Astrocyte (in vitro differentiated cells and primary cell): ENCODE data around the gene KLHDC8B. TPM values are rescaled to one million over a fixed set of nuclear protein-coding genes. Genes with fewer than 3 reads are reported as not detected.

Experiments
- DNase-seq: peaks from one replicate; pipeline ENCODE4 v3.0.0-alpha.2; 2010; ENCODE audit warnings: low read depth
- FAIRE-seq: peaks from 2 replicates; lab custom pipeline; 2011; peaks lifted over from hg19 to GRCh38; lab: Jason Lieb, UNC
- H2AFZ ChIP-seq: 2 replicates; pipeline ENCODE4 v1.6.0; 2012; ENCODE audit warnings: low read depth, low read length, inconsistent platforms
- H3K27ac ChIP-seq: 2 replicates; pipeline ENCODE4 v1.5.1; 2011; ENCODE audit warnings: low read depth, low read length, inconsistent platforms
- H3K27me3 ChIP-seq: 2 replicates; pipeline ENCODE4 v1.6.0; 2011; ENCODE audit warnings: low read length, inconsistent platforms; ENCODE audit not compliant: insufficient read depth
- H3K36me3 ChIP-seq: 2 replicates; pipeline ENCODE4 v1.5.1; 2011; ENCODE audit warnings: low read length, inconsistent platforms; ENCODE audit not compliant: insufficient read depth
- H3K4me1 ChIP-seq: 2 replicates; pipeline ENCODE4 v1.5.1; 2011; ENCODE audit warnings: low read length, inconsistent platforms; ENCODE audit not compliant: insufficient read depth
- H3K4me2 ChIP-seq: 2 replicates; pipeline ENCODE4 v1.6.0; 2012; ENCODE audit warnings: low read length, inconsistent platforms
- H3K4me3 ChIP-seq: 2 replicates; pipeline ENCODE4 v1.5.1; 2011; ENCODE audit warnings: low read depth, mild to moderate bottlenecking, low read length, inconsistent platforms; ENCODE audit not compliant: insufficient read depth
- H3K79me2 ChIP-seq: 2 replicates; pipeline ENCODE4 v1.6.0; 2012; ENCODE audit warnings: mild to moderate bottlenecking, low read length, inconsistent platforms; ENCODE audit not compliant: insufficient read depth
- H3K9ac ChIP-seq: 2 replicates; pipeline ENCODE4 v1.6.0; 2012; ENCODE audit warnings: mild to moderate bottlenecking, low read length, inconsistent platforms
- H3K9me3 ChIP-seq: 2 replicates; pipeline ENCODE4 v1.5.1; 2012; ENCODE audit warnings: low read depth, mild to moderate bottlenecking, low read length, inconsistent platforms; ENCODE audit not compliant: insufficient read depth
- H4K20me1 ChIP-seq: 2 replicates; pipeline ENCODE4 v1.6.0; 2012; ENCODE audit warnings: low read length, inconsistent platforms; ENCODE audit not compliant: insufficient read depth
- H3K27ac Mint-ChIP-seq: one replicate; pipeline ENCODE4 v1.8.0; 2021; ENCODE audit warnings: mild to moderate bottlenecking, mixed read lengths; ENCODE audit not compliant: unreplicated experiment
- H3K27me3 Mint-ChIP-seq: one replicate; pipeline ENCODE4 v1.8.0; 2021; ENCODE audit warnings: low read depth, mixed read lengths; ENCODE audit not compliant: unreplicated experiment
- H3K36me3 Mint-ChIP-seq: one replicate; pipeline ENCODE4 v1.8.0; 2021; ENCODE audit warnings: low read depth, mixed read lengths; ENCODE audit not compliant: unreplicated experiment
- H3K4me1 Mint-ChIP-seq: one replicate; pipeline ENCODE4 v1.8.0; 2021; ENCODE audit warnings: low read depth, mixed read lengths; ENCODE audit not compliant: unreplicated experiment
- H3K4me3 Mint-ChIP-seq: one replicate; pipeline ENCODE4 v1.8.0; 2021; ENCODE audit warnings: mild to moderate bottlenecking, moderate library complexity, mixed read lengths; ENCODE audit not compliant: unreplicated experiment
- H3K9me3 Mint-ChIP-seq: one replicate; pipeline ENCODE4 v1.8.0; 2021; ENCODE audit warnings: mild to moderate bottlenecking, mixed read lengths; ENCODE audit not compliant: unreplicated experiment
- CTCF ChIP-seq: IDR thresholded peaks from 2 replicates; pipeline ENCODE4 v1.5.1; 2011; ENCODE audit warnings: low read depth, mild to moderate bottlenecking, inconsistent platforms, low read length, moderate library complexity; ENCODE audit not compliant: insufficient read depth
- EZH2 ChIP-seq: IDR thresholded peaks from 2 replicates; pipeline ENCODE4 v1.6.1; 2012; ENCODE audit warnings: mild to moderate bottlenecking, low read length, inconsistent platforms; ENCODE audit not compliant: insufficient read depth
- total RNA-seq: library from RNA; stranded (reverse); gene quantifications from 2 replicates; pipeline ENCODE4 v1.2.1, GENCODE V29; 2021

KLHDC8B gene
- total RNA-seq, 1 donor from 2014 or later, result 31.6 TPM

GRCh38 chr3:49175530-49175929 is 4.1 kb downstream of the KLHDC8B start:
- Histone ChIP-seq H3K27me3 (no peaks in the 10 kb centered on the region), H2AFZ (no peak overlapping the region), H3K79me2 (peaks cover 12% of the 10 kb centered on the region), H4K20me1 (peaks cover 34% of the 10 kb centered on the region), H3K9me3 (no peaks in the 10 kb centered on the region), H3K4me1 (peaks cover 38% of the 10 kb centered on the region), H3K4me3 (no peak overlapping the region), H3K4me2 (no peak overlapping the region), H3K9ac (no peak overlapping the region), H3K27ac (no peak overlapping the region), H3K36me3 (no peaks in the 10 kb centered on the region)
- peaks cover 28% of the 10 kb centered on the region for H3K36me3 Mint-ChIP-seq
- peaks cover 3% of the 10 kb centered on the region for H3K9me3 Mint-ChIP-seq
- FAIRE-seq, result no peak
- H3K4me1 Mint-ChIP-seq, result peaks cover 16% of the 10 kb centered on the region
- no peak overlapping the region for H3K27ac Mint-ChIP-seq
- H3K27me3 Mint-ChIP-seq, result peaks cover 4% of the 10 kb centered on the region
- DNase-seq, result no peak
- no peak for TF ChIP-seq EZH2
- no peak for TF ChIP-seq CTCF
- H3K4me3 Mint-ChIP-seq, result no peak overlapping the region

- Mint-ChIP-seq H3K27me3 (peaks cover 5% of the 10 kb centered on the region), H3K27ac (no peak overlapping the region), H3K36me3 (peaks cover 31% of the 10 kb centered on the region), H3K9me3 (peaks cover 3% of the 10 kb centered on the region), H3K4me3 (no peak overlapping the region), H3K4me1 (peaks cover 14% of the 10 kb centered on the region)
- no peaks in the 10 kb centered on the region for H3K36me3 ChIP-seq
- peaks cover 34% of the 10 kb centered on the region for H4K20me1 ChIP-seq
- no peak for DNase-seq
- H3K27ac ChIP-seq, result no peak overlapping the region
- H3K9me3 ChIP-seq, result no peaks in the 10 kb centered on the region
- H3K9ac ChIP-seq, result no peak overlapping the region
- H3K27me3 ChIP-seq, result no peaks in the 10 kb centered on the region
- H2AFZ ChIP-seq, result no peak overlapping the region
- no peak overlapping the region for H3K4me2 ChIP-seq
- peaks cover 26% of the 10 kb centered on the region for H3K4me1 ChIP-seq
- H3K4me3 ChIP-seq, result no peak overlapping the region
- no peak for FAIRE-seq
- peaks cover 12% of the 10 kb centered on the region for H3K79me2 ChIP-seq
- TF ChIP-seq CTCF, result no peak
- no peak for TF ChIP-seq EZH2
Observed at GRCh38 chr3:49177073-49177472, 5.7 kb downstream of the KLHDC8B start.

GRCh38 chr3:49180116-49180515 is 8.7 kb downstream of the KLHDC8B start:
- no peak overlapping the region for H3K4me3 Mint-ChIP-seq
- Histone ChIP-seq H3K27me3 (no peaks in the 10 kb centered on the region), H4K20me1 (peaks cover 15% of the 10 kb centered on the region), H3K4me3 (no peak overlapping the region), H3K79me2 (no peaks in the 10 kb centered on the region), H3K9ac (no peak overlapping the region), H3K9me3 (no peaks in the 10 kb centered on the region), H3K4me2 (no peak overlapping the region), H2AFZ (no peak overlapping the region), H3K4me1 (no peaks in the 10 kb centered on the region), H3K36me3 (no peaks in the 10 kb centered on the region), H3K27ac (no peak overlapping the region)
- peaks cover 3% of the 10 kb centered on the region for H3K9me3 Mint-ChIP-seq
- H3K27me3 Mint-ChIP-seq, result peaks cover 5% of the 10 kb centered on the region
- H3K36me3 Mint-ChIP-seq, result peaks cover 27% of the 10 kb centered on the region
- FAIRE-seq (no peak), DNase-seq (no peak)
- TF ChIP-seq EZH2, result no peak
- TF ChIP-seq CTCF, result no peak
- H3K27ac Mint-ChIP-seq, result no peak overlapping the region
- H3K4me1 Mint-ChIP-seq, result no peaks in the 10 kb centered on the region
